ENCODE measurements around the gene MSI2.

MSI2 gene

GRCh38 chr17:57369509-57369945 lies 113.2 kb downstream of the MSI2 start:
- DNase-seq (ENCODE audit: low read depth) = no peak

GRCh38 chr17:57370037-57370581 lies 113.8 kb downstream of the MSI2 start:
- no peak for DNase-seq (ENCODE audit: low read depth)

GRCh38 chr17:57370619-57371018 lies 114.3 kb downstream of the MSI2 start:
- no peak for DNase-seq (ENCODE audit: low read depth)

GRCh38 chr17:57372156-57372555 lies 115.8 kb downstream of the MSI2 start:
- no peak for DNase-seq (ENCODE audit: low read depth)

- no peak for DNase-seq (ENCODE audit: low read depth)
Measured at GRCh38 chr17:57373048-57373447, 116.7 kb downstream of the MSI2 start.

- DNase-seq (ENCODE audit: low read depth) = no peak
Measured at GRCh38 chr17:57373756-57374155, 117.4 kb downstream of the MSI2 start.

GRCh38 chr17:57375040-57375769 lies 118.9 kb downstream of the MSI2 start:
- DNase-seq (ENCODE audit: low read depth) = no peak

GRCh38 chr17:57375770-57376225 lies 119.5 kb downstream of the MSI2 start:
- no peak for DNase-seq (ENCODE audit: low read depth)

GRCh38 chr17:57377094-57377493 lies 120.8 kb downstream of the MSI2 start:
- DNase-seq (ENCODE audit: low read depth) = no peak

- DNase-seq (ENCODE audit: low read depth) = no peak
Measured at GRCh38 chr17:57379237-57379894, 123.0 kb downstream of the MSI2 start.

- DNase-seq (ENCODE audit: low read depth) = no peak
Measured at GRCh38 chr17:57379895-57380434, 123.6 kb downstream of the MSI2 start.

- DNase-seq (ENCODE audit: low read depth) = no peak
Measured at GRCh38 chr17:57381498-57381897, 125.2 kb downstream of the MSI2 start.

GRCh38 chr17:57384219-57384618 lies 127.9 kb downstream of the MSI2 start:
- DNase-seq (ENCODE audit: low read depth) = no peak

- no peak for DNase-seq (ENCODE audit: low read depth)
Measured at GRCh38 chr17:57385975-57386374, 129.7 kb downstream of the MSI2 start.

GRCh38 chr17:57387575-57387974 lies 131.3 kb downstream of the MSI2 start:
- no peak for DNase-seq (ENCODE audit: low read depth)

- DNase-seq (ENCODE audit: low read depth) = no peak
Measured at GRCh38 chr17:57388131-57388725, 131.9 kb downstream of the MSI2 start.

- no peak for DNase-seq (ENCODE audit: low read depth)
Measured at GRCh38 chr17:57389473-57389872, 133.2 kb downstream of the MSI2 start.

- DNase-seq (ENCODE audit: low read depth) = no peak
Measured at GRCh38 chr17:57391076-57391825, 134.9 kb downstream of the MSI2 start.

GRCh38 chr17:57391857-57392471 lies 135.6 kb downstream of the MSI2 start:
- DNase-seq (ENCODE audit: low read depth) = no peak

GRCh38 chr17:57393368-57393767 lies 137.0 kb downstream of the MSI2 start:
- DNase-seq (ENCODE audit: low read depth) = no peak

GRCh38 chr17:57394375-57394774 lies 138.1 kb downstream of the MSI2 start:
- DNase-seq (ENCODE audit: low read depth) = no peak
